HG03354 (cell line): Measurements from ENCODE around the gene ELOVL2.
"Not testable (repeated sequence)": the region's sequence is repeated elsewhere in the genome, so short reads cannot be mapped to it uniquely, and the experiment has no call there.

ENCODE experiments used
- ATAC-seq: cut with Tn5 transposase; IDR thresholded peaks from one replicate; pipeline ENCODE4 v1.9.1; 2021; ENCODE audit warnings: mild to moderate bottlenecking; ENCODE audit not compliant: unreplicated experiment, poor library complexity, severe bottlenecking

Gene ELOVL2

DNA sequence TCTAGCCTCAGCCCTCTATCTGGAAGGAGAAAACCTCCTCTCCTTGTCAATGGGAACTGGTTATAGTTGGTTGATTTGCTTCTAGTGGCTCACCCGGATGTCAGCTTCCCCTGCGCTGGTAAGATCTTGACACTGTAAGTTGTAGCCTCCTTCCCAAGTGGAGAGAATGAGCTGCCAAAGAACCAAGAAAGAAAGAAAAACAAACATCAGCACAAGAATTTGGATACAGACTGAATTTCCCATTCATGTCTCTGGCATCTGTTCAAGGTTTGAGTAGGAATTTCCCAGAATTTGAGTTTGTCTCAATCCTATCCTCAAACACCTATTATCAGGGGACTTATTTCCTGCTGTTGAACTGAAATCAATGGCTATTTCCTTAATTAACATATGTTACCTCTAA lies 44.1 kb downstream of the ELOVL2 start:
- no peak for ATAC-seq

DNA sequence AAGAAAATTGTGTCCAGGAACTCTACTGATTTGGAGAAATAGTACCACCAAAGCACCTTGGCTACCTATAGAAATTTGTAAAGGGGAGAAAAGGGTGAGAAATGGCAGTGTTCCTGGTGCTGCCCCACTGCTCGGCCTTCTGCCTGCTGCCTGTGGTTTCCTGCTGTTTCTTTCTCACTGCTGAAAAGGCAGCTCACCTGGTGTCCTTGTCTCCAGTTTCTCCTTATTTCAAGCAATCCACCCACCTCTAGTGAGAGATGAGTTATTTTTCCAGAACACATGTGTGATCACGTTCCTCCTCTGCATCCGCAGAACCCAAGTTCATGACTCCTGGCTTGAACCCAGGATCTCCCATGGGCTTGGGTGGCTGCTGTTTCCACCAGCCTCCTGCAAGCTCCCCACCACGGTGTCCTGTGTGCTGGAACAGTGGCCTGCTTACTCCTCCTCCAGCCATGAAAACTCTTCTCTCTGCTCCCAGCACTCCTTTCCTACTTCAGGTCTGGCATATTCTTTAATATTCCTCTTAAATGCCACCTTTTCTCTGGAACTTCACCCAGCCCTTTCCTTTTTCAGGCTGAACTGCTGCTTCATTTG lies 48.9 kb downstream of the ELOVL2 start:
- no peak for ATAC-seq

- ATAC-seq = no peak
Observed at GRCh38 chr6:10993896-10994295, 50.2 kb downstream of the ELOVL2 start.

DNA sequence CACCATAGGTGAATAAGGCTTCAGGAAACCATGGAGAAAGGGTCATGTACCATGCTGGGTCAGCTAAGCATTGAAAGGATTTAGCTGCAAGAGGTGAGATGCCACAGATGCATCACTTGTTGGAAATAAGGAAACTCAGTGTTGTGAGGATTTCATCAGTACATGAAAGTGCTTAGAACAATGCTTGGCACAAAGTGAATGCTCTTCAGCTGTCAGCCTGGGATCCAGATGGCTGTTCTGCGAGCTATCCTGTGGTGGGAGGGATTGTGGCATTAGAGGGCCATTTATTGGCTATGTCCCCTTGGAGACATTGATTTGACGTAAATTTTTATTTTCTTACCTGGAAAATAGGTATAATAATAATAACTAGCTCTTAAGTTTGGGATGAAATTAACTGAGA lies 53.0 kb downstream of the ELOVL2 start:
- no peak for ATAC-seq

GRCh38 chr6:10989587-10989986 lies 54.5 kb downstream of the ELOVL2 start:
- ATAC-seq = no peak

DNA sequence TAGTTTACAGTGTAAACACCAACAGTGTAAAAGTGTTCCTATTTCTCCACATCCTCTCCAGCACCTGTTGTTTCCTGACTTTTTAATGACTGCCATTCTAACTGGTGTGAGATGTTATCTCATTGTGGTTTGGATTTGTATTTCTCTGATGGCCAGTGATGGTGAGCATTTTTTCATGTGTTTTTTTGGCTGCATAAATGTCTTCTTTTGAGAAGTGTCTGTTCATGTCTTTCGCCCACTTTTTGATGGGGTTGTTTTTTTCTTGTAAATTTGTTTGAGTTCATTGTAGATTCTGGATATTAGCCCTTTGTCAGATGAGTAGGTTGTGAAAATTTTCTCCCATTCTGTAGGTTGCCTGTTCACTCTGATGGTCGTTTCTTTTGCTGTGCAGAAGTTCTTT lies 59.1 kb downstream of the ELOVL2 start:
- ATAC-seq = not testable (repeated sequence)

GRCh38 chr6:10981409-10981808 lies 62.7 kb downstream of the ELOVL2 start:
- no peak for ATAC-seq

DNA sequence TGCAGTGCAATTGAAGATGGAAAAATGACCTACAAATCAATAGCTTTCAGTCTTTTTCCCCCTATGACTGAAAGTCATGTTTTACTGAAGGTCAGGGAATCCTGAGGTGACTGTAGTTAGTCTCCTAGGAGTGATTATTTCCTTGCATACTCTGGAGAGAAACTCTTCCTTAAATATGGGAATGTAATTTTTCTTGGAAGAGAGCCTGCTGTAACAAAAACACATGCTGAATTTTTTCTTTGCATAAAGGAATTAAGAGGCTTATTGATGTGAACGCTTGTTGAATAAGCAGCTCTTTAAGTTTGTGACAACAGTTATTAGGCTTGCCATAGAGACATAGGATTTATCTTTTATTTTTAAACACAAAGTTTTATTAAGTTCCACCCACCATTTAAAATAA lies 64.5 kb downstream of the ELOVL2 start:
- no peak for ATAC-seq

GRCh38 chr6:10977231-10977968 lies 66.7 kb downstream of the ELOVL2 start:
- ATAC-seq = no peak

DNA sequence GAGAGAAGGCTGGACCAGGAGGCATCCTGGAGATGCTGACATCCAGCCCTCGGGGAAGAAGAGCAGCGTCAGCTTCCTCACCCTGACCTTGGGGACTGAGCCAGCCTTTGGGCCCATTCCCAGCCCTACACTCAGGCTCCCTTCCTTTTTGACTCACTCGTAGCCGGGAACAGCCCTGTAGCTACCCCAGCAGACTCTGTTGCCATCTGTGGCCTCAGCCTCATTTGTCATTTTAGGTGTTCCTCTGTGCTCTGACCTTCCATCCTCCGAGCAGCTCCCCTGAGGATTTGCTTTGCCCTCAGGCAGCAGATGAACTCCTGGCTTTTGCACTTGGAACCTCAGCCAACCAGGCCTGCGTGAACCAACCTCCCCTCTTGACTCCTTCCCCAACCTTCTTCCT lies 67.5 kb downstream of the ELOVL2 start:
- no peak for ATAC-seq

DNA sequence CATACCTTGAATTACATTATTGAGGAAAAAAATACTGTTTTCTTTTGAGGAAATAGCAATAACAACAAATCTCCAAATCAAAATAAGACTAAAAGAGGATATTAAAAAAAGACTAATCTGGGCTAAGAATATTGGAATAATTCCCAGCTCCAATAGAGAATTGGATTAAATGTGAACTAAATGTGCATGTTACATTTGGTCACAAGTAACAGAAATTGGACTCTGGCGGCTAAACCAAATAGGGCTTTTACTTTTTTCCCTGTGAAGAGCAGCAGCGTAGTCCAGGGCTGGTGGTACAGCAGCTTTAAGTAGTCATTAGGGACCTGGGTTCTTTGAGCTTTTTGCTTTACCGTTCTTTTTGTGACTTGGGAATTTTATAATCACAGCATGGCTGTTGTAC lies 71.9 kb downstream of the ELOVL2 start:
- no peak for ATAC-seq

DNA sequence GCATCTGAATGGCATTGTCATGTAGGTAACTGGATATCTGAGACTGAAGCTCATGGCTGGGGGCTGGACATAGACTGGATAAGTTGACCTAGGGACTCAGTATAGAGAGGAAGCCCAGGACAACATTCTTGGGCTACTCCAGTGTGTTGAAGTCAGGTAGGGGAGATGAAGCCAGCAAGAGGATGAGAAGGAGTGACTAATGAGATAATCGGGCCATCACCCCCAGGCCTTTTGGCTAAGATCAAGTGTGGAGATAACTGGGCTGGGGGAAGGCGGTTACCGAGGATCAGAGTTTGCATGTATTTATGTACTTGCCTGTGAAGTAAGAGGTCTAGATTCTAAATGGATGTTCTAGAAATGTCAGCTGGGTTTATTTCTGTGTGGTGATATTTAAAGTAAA lies 73.4 kb downstream of the ELOVL2 start:
- no peak for ATAC-seq

GRCh38 chr6:10968776-10969175 lies 75.3 kb downstream of the ELOVL2 start:
- no peak for ATAC-seq

- peak; percentile 96 for ATAC-seq
Observed at GRCh38 chr6:10964684-10965083, 79.4 kb downstream of the ELOVL2 start.

DNA sequence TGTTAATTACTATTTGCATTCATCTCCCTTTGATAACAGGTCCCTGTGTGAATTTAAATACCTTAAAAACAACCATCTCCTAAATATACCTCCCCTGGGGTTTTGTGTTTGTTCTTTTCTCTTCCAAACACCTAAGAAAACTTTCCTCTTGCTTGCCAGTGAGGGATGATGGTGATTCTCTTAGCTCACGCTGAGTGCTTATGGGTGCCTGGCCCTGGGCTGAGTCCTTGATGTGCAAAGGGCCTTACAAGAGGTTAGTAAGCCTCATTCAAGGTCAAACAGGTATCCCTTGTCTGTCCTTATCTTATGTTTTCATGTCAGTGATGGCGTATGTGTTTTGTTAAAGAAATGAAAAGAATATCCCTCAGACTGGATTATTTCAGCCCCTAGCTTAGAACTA lies 81.0 kb downstream of the ELOVL2 start:
- ATAC-seq = no peak

GRCh38 chr6:10962673-10963072 lies 81.4 kb downstream of the ELOVL2 start:
- peak; percentile 43 for ATAC-seq

DNA sequence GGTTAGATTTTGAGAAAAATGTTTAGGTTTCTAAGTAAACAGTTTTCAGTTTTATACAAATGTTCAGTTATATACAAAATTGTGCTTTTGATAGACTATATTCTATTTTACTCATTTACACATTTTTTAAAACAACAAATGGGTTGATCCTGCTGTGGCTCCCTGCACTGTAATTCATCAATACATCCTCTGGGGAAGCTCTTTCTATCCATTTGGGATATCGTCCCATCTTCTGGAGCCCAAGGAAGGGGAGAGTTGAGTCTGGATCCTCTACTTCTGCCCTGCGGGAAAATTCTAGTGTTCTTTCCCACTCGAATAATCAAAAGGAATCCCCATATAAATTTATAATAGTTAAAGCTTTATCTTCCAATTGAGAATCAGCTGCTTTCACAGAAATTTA lies 82.3 kb downstream of the ELOVL2 start:
- ATAC-seq = no peak

DNA sequence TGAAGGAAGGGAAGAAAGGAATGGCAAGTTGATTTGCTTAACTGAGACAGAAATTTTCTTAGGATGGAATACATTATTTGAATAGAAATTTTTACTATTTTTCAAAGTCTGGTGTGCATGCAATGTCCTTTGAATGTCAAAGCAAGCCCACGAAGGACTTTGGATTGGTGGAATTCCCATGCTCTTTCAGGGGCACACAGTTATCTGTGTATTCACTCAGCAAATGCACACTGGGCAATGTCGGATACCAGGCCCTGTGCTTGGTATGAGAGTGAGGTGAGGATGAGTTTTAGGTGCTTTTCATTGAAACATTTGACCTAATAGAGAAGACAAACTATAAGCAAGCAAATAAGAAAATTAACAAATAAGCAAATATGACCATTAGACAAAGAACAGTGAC lies 83.9 kb downstream of the ELOVL2 start:
- no peak for ATAC-seq

DNA sequence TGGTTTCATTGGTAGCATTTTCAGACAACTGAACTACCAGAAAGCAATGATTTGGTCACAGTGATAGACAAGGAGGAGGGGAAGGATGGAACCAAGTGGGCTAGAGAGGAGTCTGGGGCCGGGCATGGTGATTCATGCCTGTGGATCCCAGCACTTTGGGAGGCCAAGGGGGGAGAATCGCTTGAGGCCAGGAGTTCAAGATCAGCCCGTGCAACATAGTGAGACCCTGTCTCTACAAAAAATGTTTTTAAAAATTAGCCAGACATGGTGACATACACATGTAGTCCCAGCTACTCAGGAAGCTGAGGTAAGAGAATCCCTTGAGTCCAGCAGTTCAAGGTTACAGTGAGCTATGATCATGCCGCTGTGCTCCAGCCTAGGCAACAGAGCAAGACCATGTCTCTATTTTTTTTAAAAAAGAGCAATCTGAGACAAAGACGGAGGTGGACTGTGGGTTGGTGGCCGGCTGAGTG lies 86.7 kb downstream of the ELOVL2 start:
- no peak for ATAC-seq

DNA sequence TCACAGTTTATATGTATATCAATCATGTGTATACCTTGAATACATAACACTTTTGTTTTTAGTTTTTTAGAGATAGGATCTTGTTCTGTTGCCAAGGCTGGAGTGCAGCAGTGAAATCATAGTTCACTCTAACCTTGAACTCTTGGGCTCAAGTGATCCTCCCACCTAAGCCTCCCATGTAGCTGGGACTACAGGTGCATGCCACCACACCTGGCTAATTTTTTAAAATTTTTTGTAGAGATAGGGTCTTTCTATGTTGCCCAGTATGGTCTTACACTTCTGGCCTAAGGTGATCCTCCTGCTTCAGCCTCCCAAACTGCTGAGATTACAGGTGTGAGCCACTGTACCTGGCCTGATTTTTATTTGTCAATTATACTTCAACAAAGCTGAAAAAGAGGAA lies 87.3 kb downstream of the ELOVL2 start:
- ATAC-seq = no peak

- peak; percentile 94 for ATAC-seq
Observed at GRCh38 chr6:10954590-10955010, 89.5 kb downstream of the ELOVL2 start.
